NCI-H82 (cell line): ENCODE measurements around the gene GRK5.
"Not testable (repeated sequence)": the region's sequence is repeated elsewhere in the genome, so short reads cannot be mapped to it uniquely, and the experiment has no call there.

ENCODE experiments used
- DNase-seq: peaks from one replicate; lab custom pipeline; 2025; lab: John Stamatoyannopoulos, UW

Gene GRK5

DNA sequence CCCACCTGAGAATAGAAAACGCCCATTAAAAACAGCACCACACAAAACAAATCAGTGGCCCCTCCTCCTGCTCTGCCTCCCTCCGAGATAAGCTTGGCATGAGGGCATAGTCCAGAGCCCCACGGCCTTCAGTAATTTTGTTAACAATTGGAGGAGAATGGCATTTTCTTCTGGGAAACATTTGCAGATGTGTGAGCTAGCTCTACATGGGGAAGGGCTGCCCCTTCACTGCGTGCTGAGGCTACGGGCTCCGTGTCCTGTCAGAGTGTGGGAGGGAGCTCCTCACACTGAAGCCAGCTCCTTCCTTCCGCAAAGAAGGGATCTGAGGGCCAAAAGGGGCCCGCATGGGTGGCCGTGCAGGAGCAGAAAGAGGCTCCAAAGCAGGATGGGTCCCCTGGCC, 15.2 kb downstream of the GRK5 start:
- no peak for DNase-seq

DNA sequence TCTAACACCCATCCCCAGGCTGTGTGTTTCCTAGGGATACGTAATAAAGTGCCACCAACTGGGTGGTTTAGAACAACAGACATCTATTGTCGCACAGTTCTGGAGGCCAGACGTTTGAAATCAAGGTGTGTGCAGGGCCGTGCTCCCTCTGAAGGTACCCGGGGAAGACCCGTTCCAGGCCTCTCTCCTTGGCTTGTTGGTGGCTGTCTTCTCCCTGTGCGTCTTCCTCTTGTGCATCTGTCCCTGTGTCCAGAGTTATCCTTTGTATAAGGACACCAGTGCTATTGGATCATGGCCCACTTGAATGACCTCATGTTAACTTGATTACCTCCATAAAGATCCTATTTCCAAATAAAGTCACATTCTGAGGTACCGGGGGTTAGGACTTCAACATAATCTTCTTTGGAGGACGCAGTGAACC, 15.6 kb downstream of the GRK5 start:
- DNase-seq: no peak

DNA sequence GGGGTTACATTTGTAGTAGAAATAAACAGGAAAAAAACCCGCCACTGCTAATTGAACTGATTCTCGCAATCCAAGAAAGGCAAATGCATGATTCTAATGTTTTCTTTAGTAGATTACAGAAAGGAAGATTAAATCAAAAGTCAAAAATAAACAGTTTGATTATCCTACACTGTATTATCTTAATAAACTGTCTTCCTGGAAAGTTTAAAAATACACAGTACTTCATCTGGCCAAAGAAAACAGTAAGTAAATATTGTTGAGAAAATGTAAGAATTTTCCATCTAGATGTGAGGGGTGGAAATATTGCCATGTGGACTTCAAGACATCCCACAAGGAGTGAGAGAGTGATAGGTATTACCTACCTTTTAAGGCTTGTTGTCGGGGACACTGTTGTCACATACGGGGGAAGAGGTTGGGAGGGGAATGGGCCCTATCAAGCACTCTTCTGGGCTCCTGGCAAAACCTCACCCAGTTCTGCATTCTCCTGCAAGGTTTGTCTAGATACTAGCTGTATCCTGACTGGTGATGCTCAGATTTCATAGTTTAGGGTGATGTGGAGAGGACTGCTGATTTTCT, 17.8 kb downstream of the GRK5 start:
- DNase-seq: no peak

- DNase-seq: no peak
Observed at GRCh38 chr10:119227825-119228224, 20.5 kb downstream of the GRK5 start.

GRCh38 chr10:119231654-119232053, 24.3 kb downstream of the GRK5 start:
- DNase-seq: no peak

DNA sequence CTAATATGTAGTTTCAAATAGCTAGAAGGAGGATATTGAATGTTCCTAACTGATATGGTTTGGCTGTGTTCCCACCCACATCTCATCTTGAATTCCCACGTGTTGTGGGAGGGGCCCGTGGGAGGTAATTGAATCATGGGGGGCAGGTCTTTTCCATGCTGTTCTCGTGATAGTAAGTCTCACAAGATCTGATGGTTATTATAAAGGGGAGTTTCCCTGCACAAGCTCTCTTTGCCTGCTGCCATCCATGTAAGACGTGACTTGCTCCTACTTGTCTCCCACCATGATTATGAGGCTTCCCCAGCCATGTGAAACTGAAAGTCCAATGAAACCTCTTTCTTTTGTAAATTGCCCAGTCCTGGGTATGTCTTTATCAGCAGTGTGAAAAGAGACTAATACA, 25.1 kb downstream of the GRK5 start:
- not testable (repeated sequence) for DNase-seq

DNA sequence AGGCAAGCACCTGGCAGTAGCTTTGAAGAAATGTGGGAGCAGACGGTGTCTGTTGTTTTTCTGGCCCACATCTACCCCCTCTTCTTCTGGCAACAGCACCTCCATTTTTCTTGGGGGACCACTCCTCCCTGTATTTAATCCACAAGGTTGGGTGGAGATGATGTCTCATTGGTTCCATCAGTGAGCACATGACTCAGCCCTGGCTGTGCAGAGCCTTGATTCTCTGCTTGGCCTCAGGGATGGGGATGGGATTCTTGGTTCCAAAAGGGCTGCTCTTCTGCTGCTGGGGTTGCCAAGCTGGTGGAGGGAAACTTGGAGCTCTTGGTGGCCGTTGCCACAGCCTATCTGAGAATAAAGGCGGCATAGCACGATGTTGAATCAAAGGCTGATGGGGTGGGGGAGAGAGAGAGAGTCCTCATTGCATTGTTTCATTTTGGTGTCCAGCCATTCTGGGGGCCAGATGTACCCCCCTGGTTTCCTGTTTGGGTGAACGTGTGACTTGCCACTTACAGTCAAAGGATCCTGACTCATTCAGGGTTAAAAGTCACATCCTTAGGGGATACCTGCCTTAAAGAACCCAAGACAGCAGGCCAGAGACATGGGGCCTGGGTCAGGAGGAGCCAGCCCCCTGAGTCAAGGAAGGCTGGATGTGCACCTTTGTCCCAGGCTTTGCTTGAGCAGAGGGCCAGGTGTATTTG, 25.9 kb downstream of the GRK5 start:
- DNase-seq: no peak

DNA sequence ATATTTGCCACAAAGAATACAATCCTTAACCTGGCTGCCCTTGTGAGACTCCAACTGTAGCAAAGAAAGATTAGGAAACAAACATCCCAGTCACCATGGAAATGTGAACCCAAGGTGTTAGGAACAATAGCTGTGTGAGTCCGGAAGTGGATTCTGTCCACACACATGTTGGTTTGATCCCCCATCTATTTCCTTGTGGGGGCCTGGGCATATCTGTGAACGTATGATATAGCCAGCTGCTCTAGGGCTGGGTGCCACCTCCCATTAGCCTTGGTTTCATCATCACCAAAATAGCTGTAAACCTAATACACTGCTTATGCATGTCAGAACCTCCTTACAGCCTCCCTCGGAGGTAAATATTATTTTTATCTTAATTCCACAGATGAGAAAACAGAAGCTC, 26.4 kb downstream of the GRK5 start:
- no peak for DNase-seq

GRCh38 chr10:119235356-119235755, 28.0 kb downstream of the GRK5 start:
- no peak for DNase-seq

DNA sequence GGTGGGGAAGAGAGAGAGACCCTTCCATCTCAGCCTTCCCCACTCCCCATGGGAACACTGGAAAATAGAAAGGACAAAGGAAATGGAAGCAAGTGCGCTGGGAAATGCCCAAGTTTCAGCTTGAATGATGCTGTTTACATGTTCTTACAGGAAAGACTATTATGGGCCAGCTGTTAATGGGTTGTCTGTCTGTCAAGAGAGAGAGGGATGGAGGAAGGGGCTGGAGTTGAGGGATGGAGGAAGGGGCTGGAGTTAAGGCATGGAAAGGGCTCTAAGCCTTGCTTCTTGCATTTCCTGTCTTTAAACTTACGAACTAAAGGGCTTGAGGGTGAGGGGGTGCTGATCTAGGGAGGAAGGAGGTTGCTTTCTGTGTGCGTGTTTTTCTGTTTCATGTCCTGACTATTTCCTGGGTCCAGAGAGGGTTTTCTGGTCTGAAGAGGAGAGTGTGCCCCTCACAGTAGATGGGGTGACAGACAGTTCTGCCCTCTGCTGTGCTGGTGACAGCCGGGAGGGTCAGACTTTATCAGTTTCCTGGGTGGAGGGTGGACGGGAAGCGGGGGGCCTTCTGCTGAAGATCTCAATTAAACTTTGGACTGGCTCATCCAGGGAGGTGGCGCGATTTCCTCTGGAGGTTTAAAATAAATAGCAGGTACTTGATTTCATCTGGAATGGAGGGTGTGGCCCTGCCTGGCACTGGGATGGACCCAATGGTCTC, 30.5 kb downstream of the GRK5 start:
- peak; percentile 61 for DNase-seq

- DNase-seq: no peak
Observed at GRCh38 chr10:119238577-119238976, 31.2 kb downstream of the GRK5 start.

DNA sequence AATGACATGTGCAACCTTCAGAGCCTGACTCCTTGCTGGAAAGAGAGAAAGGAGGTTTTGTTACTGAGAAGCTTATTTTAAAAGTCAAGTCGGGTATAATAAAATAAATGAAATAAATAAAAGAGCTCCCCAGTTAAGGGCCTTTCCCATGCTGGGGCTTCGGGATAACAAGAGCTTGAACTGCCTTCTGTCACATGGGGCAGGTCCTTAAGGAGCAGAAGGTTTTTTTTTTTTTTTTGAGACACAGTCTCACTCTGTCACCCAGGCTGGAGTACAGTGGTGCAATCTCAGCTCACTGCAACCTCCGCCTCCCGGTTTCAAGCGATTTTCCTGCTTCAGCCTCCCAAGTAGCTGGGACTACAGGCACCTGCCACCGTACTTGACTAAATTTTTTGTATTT, 31.6 kb downstream of the GRK5 start:
- DNase-seq: peak; percentile 39

DNA sequence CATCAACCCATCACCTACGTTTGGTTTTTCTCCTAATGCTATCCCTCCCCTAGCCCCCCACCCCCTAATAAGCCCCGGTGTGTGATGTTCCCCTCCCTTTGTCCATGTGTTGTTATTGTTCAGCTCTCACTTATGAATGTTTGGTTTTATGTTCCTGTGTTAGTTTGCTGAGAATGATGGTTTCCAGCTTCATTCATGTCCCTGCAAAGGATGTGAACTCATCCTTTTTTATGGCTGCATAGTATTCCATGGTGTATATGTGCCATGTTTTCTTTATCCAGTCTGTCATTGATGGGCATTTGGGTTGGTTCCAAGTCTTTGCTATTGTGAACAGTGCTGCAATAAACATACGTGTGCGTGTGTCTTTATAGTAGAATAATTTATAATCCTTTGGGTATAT, 32.3 kb downstream of the GRK5 start:
- DNase-seq: not testable (repeated sequence)

DNA sequence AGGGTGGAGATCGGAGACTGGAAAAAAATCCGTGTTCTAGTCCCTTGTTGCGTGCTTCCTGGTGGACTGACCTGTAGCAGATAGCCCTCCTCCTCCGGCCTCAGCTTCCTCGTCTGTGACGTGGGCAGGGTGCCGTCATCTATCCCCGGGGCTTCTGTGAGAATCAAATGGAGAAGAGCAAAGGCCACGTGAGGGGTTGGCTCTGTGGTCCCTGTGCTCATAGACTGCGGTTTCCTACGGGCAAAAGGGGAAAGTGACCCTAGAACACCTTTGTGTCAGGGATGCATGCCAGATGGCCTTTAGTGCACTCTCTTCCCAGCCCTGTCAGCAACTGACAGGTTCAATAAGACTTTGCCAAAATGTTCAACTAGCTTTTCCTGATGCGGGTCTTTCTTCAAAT, 33.7 kb downstream of the GRK5 start:
- DNase-seq: peak; percentile 57

- DNase-seq: no peak
Observed at GRCh38 chr10:119242186-119242585, 34.8 kb downstream of the GRK5 start.

DNA sequence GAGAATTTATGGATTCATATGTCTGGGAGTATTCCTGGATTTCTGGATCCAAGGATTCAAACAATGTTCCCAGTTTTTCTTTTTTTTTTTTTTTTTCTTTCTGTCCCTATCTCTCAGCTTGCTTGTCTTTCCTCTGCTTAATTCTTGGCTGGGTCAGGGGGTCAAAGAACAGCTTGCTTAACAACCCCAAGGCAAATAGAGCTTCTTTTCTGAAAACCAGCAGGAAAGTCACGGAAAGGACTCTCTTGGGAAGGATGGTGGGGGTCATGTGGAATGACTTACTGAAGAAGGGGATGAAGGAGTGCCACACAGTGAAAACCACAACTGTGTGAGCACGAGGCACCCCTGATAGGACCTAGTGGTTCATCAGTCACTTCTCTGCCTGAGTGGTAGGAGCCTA, 36.1 kb downstream of the GRK5 start:
- no peak for DNase-seq

DNA sequence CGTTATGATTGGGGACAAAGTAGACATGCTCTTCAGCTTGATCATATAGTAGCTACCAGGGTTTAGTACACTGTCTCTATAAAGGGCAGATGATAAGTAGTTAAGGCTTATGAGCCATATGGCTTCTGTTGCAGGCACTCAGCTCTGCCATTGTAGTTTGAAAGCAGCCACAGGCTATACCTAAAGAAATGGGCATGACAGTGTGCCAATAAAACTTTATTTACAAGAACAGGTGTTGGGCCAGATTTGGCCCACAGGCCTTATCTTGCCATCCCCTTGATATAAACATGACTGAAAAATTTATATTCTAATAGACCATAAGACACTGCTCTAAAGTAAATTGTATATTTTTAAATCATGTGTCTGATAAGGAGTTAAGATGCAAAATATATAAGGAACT, 36.6 kb downstream of the GRK5 start:
- DNase-seq: peak; percentile 86

- no peak for DNase-seq
Observed at GRCh38 chr10:119245272-119245671, 37.9 kb downstream of the GRK5 start.

DNA sequence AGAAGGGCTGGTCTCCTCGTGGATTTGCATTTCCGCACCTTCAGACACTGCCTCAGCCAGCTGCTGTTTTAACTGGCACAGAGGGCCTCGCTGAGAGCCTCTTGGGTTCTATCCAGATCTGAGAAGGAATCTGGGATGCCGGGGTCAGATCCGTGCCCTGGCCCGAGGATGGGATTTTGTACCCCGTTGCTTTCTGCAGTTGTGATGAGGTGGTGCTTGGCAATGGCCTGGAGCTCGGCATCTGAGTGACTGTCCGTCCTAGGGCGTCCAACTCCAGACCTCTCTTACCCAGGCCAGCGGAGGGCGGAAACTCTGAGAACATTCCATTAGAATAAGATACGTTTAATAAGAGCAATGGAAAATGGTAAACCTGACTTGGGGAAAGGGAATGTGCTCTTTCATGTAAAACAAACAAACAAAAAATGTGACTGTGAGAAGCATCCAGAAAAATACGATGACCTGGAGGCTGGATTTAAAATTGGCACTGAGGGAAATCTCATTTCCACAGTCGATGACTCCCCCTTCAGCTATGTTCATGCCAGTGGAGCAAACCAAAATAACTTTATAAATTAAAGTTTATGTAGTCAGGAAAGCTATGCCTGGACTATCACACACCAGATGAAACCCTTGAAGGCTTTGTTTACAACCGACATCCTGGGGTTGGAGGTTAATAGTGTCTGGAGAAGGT, 39.6 kb downstream of the GRK5 start:
- DNase-seq: no peak

DNA sequence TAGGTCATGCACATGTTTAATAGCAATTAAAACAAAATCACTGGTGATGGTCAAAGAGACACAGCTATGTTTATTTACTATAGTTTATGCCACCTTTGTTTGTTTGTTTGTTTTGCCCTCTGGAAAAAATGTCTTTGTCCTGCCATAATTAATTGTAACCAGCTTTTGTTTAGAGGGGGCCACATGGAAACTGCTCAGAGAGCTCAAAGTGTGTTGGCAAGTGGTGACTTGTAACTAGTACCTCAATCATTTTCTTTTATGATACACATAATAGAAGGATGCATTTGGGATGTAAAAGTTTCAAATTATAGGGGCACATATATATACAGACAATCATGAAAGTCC, 40.2 kb downstream of the GRK5 start:
- no peak for DNase-seq

DNA sequence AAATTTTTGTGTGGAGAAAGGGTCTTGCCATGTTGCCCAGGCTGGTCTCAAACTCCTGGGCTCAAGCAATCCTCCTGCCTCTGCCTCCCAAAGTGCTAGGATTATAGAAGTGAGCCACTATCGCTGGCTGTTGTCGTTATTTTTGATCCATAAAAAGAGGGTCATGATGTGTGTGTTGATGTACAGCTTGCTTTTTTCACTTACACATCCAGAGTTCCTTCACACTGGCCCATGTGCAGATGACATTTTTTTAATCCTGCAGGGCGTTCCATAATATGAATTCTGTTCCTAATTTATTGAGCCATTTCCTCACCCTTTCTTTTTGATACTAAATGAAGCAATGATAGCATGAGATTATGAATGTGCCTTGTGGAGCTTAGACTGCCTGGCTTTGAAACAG, 40.8 kb downstream of the GRK5 start:
- no peak for DNase-seq

GRCh38 chr10:119248681-119249080, 41.3 kb downstream of the GRK5 start:
- peak; percentile 50 for DNase-seq
